Smooth muscle cell of the coronary artery (primary cell): Measurements from ENCODE around the gene OR6C76. TPM values are rescaled to one million over a fixed set of nuclear protein-coding genes. Genes with fewer than 3 reads are reported as not detected.

ENCODE experiments used
- total RNA-seq: library from RNA; depleted of rRNA; stranded (reverse); fragments of >200 nt; gene quantifications from 2 replicates; pipeline ENCODE4 v1.2.3, GENCODE V29; 2014; ENCODE audit warnings: low replicate concordance

The OR6C76 gene
- total RNA-seq, result not detected in 2 replicates

DNA sequence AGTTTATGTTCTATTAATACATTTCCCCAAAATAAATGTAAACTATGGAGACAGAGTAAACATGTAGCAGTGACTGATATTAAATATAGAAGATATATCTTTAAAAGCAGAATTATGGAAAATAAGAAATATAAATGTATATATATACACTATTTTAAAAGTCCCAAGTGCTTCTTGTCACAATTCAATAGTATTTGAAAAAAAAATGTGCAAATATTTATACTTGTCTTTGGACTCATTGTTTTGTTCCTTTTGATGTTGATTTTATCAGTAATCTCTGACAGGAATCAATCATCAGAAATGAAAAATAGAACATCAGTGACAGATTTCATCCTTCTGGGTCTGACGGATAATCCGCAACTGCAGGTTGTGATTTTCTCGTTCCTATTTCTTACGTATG lies at the start of gene OR6C76:
OR6C76 (plus strand) TSS at position 301 of the 400 bp plus-strand sequence; CDS start at position 301, 0 bp downstream.

GRCh38 chr12:55400229-55400628 lies 25.8 kb upstream of the OR6C76 start, which contains the start of gene OR6C65:
Gene OR6C65, plus strand, starts transcription at chr12:55400529. Its CDS starts 0 bp downstream, at chr12:55400529.

GRCh38 chr12:55443776-55444175 lies 17.7 kb downstream of the OR6C76 start, which contains the start of gene OR6C2:
Gene OR6C2, plus strand, starts transcription at chr12:55444076. Its CDS starts 8,138 bp downstream, at chr12:55452214.

GRCh38 chr12:55470088-55470829 lies 44.2 kb downstream of the OR6C76 start, which contains the start of gene OR6C70:
Gene OR6C70, minus strand, starts transcription at chr12:55470138. Its CDS starts 0 bp downstream, at chr12:55470138.

Other genes starting within 250 kb of the OR6C76 start
- gene OR10A7, start 205.2 kb upstream of the OR6C76 start, total RNA-seq, result not detected in 2 replicates
- not detected in 2 replicates for gene OR6C74, start 181.6 kb upstream of the OR6C76 start, total RNA-seq
- not detected in 2 replicates for gene OR6C6, start 129.7 kb upstream of the OR6C76 start, total RNA-seq
- gene OR6C1, start 111.9 kb upstream of the OR6C76 start, total RNA-seq, result not detected in 2 replicates
- not detected in 2 replicates for gene OR6C3, start 95.5 kb upstream of the OR6C76 start, total RNA-seq
- gene OR6C75, start 63.3 kb upstream of the OR6C76 start, total RNA-seq, result not detected in 2 replicates
- not detected in 2 replicates for gene OR6C65, start 25.7 kb upstream of the OR6C76 start, total RNA-seq
- gene OR6C2, start 17.8 kb downstream of the OR6C76 start, total RNA-seq, result not detected in 2 replicates
- not detected in 2 replicates for gene OR6C70, start 43.9 kb downstream of the OR6C76 start, total RNA-seq
- not detected in 2 replicates for gene OR6C68, start 66.1 kb downstream of the OR6C76 start, total RNA-seq
- not detected in 2 replicates for gene OR6C4, start 123.3 kb downstream of the OR6C76 start, total RNA-seq
- gene OR2AP1, start 146.2 kb downstream of the OR6C76 start, total RNA-seq, result not detected in 2 replicates
- not detected in 2 replicates for gene OR10P1, start 210.6 kb downstream of the OR6C76 start, total RNA-seq